IMR-90 (cell line): ENCODE measurements around the gene PPP2R2D. TPM values are rescaled to one million over a fixed set of nuclear protein-coding genes. Genes with fewer than 3 reads are reported as not detected.

ENCODE experiments used
- ATAC-seq: fragments of 200-7000 bp; cut with Tn5 transposase; 2 replicates; pipeline ENCODE4 v1.9.1; 2020; ENCODE audit warnings: low read depth, mild to moderate bottlenecking, moderate library complexity
- BruUV-seq: library from RNA; stranded (reverse); fragments of 400-500 nt; replicated peaks from 2 replicates; lab custom pipeline; 2021; lab: Mats Ljungman, UMichigan
- CTCF ChIA-PET: fragments of 300-600 bp; formaldehyde crosslinking; extraction: SDS; loops from one replicate; lab custom pipeline; 2021; ENCODE audit warnings: antibody characterized with exemption; lab: Yijun Ruan, JAX
- POLR2A ChIA-PET: fragments of 300-600 bp; sonication (Branson Sonifier 250); formaldehyde crosslinking; loops from one replicate; lab custom pipeline; 2022; ENCODE audit warnings: antibody characterized with exemption; ENCODE audit not compliant: unreplicated experiment; lab: Charles Lee
- DNase-seq: peaks from one replicate; pipeline ENCODE4 v3.0.0; 2013
- H2AFZ ChIP-seq: replicated peaks from 2 replicates; pipeline ENCODE3; 2013; ENCODE audit warnings: low read length, mild to moderate bottlenecking; ENCODE audit not compliant: poor library complexity
- H2AK5ac ChIP-seq: 2 replicates; pipeline ENCODE4 v1.6.1; 2013; ENCODE audit warnings: low read depth, low read length, inconsistent platforms
- H2AK9ac ChIP-seq: replicated peaks from 2 replicates; pipeline ENCODE3; 2013; ENCODE audit warnings: mild to moderate bottlenecking, low read depth, low read length, moderate library complexity; ENCODE audit not compliant: poor library complexity
- H2BK120ac ChIP-seq: 2 replicates; pipeline ENCODE4 v1.6.1; 2013; ENCODE audit warnings: low read depth, low read length, inconsistent platforms
- H2BK15ac ChIP-seq: 3 replicates; pipeline ENCODE4 v1.6.1; 2013; ENCODE audit warnings: low read depth, low read length, inconsistent platforms
- H2BK20ac ChIP-seq: 2 replicates; pipeline ENCODE4 v1.6.1; 2013; ENCODE audit warnings: low read depth, mild to moderate bottlenecking, inconsistent platforms, low read length, moderate library complexity
- H2BK5ac ChIP-seq: 2 replicates; pipeline ENCODE4 v1.6.1; 2013; ENCODE audit warnings: mild to moderate bottlenecking, low read depth, low read length, inconsistent platforms; ENCODE audit not compliant: poor library complexity, severe bottlenecking
- H3K14ac ChIP-seq: replicated peaks from 2 replicates; pipeline ENCODE4 v1.6.1; 2013; ENCODE audit warnings: low read depth, low read length, inconsistent platforms
- H3K18ac ChIP-seq: 2 replicates; pipeline ENCODE4 v1.6.1; 2013; ENCODE audit warnings: low read depth, low read length, control low read depth
- H3K23ac ChIP-seq: 2 replicates; pipeline ENCODE4 v1.6.1; 2013; ENCODE audit warnings: low read depth, low read length, inconsistent platforms
- H3K27ac ChIP-seq: 2 replicates; pipeline ENCODE4 v1.5.1; 2013; ENCODE audit warnings: mild to moderate bottlenecking, control low read depth, low read length; ENCODE audit not compliant: insufficient read depth
- H3K27me3 ChIP-seq: 2 replicates; pipeline ENCODE4 v1.6.1; 2013; ENCODE audit warnings: low read length; ENCODE audit not compliant: control insufficient read depth, insufficient read depth
- H3K36me3 ChIP-seq: 2 replicates; pipeline ENCODE4 v1.6.1; 2013; ENCODE audit warnings: low read length, mixed read lengths; ENCODE audit not compliant: control insufficient read depth, insufficient read depth
- H3K4ac ChIP-seq: 2 replicates; pipeline ENCODE4 v1.6.1; 2013; ENCODE audit warnings: low read depth, low read length, inconsistent platforms
- H3K4me1 ChIP-seq: 2 replicates; pipeline ENCODE4 v1.6.1; 2013; ENCODE audit warnings: low read length, mixed read lengths; ENCODE audit not compliant: control insufficient read depth, insufficient read depth
- H3K4me2 ChIP-seq: 2 replicates; pipeline ENCODE4 v1.6.1; 2013; ENCODE audit warnings: low read depth, mild to moderate bottlenecking, control low read depth, low read length, moderate library complexity
- H3K4me3 ChIP-seq: 2 replicates; pipeline ENCODE4 v1.5.1; 2013; ENCODE audit warnings: low read depth, mild to moderate bottlenecking, control low read depth, low read length, moderate library complexity; ENCODE audit not compliant: insufficient read depth
- H3K56ac ChIP-seq: 2 replicates; pipeline ENCODE4 v1.6.1; 2013; ENCODE audit warnings: low read length, inconsistent platforms; ENCODE audit not compliant: insufficient read depth; ENCODE audit errors: extremely low read depth
- H3K79me1 ChIP-seq, 2 experiments: 2 replicates each; pipeline ENCODE4 v1.6.1; 2013; ENCODE audit warnings: low read length in 2 of 2, inconsistent platforms in 1 of 2, low read depth in 1 of 2
- H3K9ac ChIP-seq: 2 replicates; pipeline ENCODE4 v1.6.1; 2013; ENCODE audit warnings: low read depth, low read length, control low read depth
- H3K9me1 ChIP-seq: 2 replicates; pipeline ENCODE4 v1.6.1; 2013; ENCODE audit warnings: low read length, inconsistent platforms; ENCODE audit not compliant: insufficient read depth
- H3K9me3 ChIP-seq: 2 replicates; pipeline ENCODE4 v1.6.1; 2013; ENCODE audit warnings: low read length; ENCODE audit not compliant: control insufficient read depth, insufficient read depth
- H4K20me1 ChIP-seq: 2 replicates; pipeline ENCODE4 v1.6.1; 2013; ENCODE audit warnings: low read length, inconsistent platforms; ENCODE audit not compliant: insufficient read depth
- H4K5ac ChIP-seq: 2 replicates; pipeline ENCODE4 v1.6.1; 2013; ENCODE audit warnings: mild to moderate bottlenecking, low read depth, low read length, control low read depth
- H4K8ac ChIP-seq, 2 experiments: 2 replicates each; pipeline ENCODE4 v1.6.1; 2013; ENCODE audit warnings: low read depth in 2 of 2, low read length in 2 of 2, control low read depth in 1 of 2, inconsistent platforms in 1 of 2
- H4K91ac ChIP-seq: 2 replicates; pipeline ENCODE4 v1.6.1; 2013; ENCODE audit warnings: low read depth, low read length, inconsistent platforms; ENCODE audit not compliant: insufficient read depth
- CEBPB ChIP-seq: IDR thresholded peaks from 2 replicates; pipeline ENCODE4 v1.6.1; 2012; ENCODE audit warnings: low read depth, low read length, improper control_type of control experiment
- RFX5 ChIP-seq: IDR thresholded peaks from 2 replicates; pipeline ENCODE4 v1.8.0; 2012; ENCODE audit warnings: low read depth, mild to moderate bottlenecking, low read length, moderate library complexity
- WGBS, 2 experiments: methylation state at CpG; one replicate each; pipeline versions ENCODE4 v1.1.5 to v1.1.7; 2013; ENCODE audit warnings: missing lambda C conversion rate in 2 of 2; ENCODE audit not compliant: insufficient read length in 1 of 2; ENCODE audit errors: extremely low coverage in 2 of 2; 5-methylcytosine and 5-hydroxymethylcytosine counted together
- dilution Hi-C: fragments of 300-500 bp; cut with HindIII; formaldehyde crosslinking; loops from one replicate; pipeline ENCODE4 v1.14.3; 2018; ENCODE audit warnings: low sequenced_read_pairs; ENCODE audit not compliant: unreplicated experiment
- in situ Hi-C: fragments of 300-500 bp; cut with MboI; formaldehyde crosslinking; loops from 3 replicates; pipeline ENCODE4 v1.14.3; 2019; ENCODE audit warnings: low sequenced_read_pairs, inconsistent platforms, mixed read lengths
- intact Hi-C: fragments of 100-400 bp; cut with micrococcal nuclease; formaldehyde crosslinking; loops from 2 replicates; pipeline ENCODE4 v1.10.0; 2022
- polyA plus RNA-seq, 3 experiments: library from polyadenylated mRNA; depleted of rRNA; stranded (reverse); fragments of >200 nt; gene quantifications; 2 replicates each; pipeline ENCODE4 v1.2.3, GENCODE V29; 2012; ENCODE audit warnings: low replicate concordance in 1 of 3
- total RNA-seq: library from RNA; depleted of rRNA; stranded (reverse); fragments of >200 nt; gene quantifications from 2 replicates; pipeline ENCODE4 v1.2.3, GENCODE V29; 2012

PPP2R2D gene
- total and polyA plus RNA-seq, 2 of the 4 experiments (the other 2 are of a cell fraction) = 22.8 to 23.8 TPM

- Histone ChIP-seq H3K27ac (no peak overlapping the region), H3K23ac (no peak overlapping the region), H3K4ac (no peak overlapping the region), H3K56ac (no peak overlapping the region), H3K9me1 (peaks cover 20% of the 10 kb centered on the region), H2BK5ac (no peak overlapping the region), H3K27me3 (no peaks in the 10 kb centered on the region), H4K20me1 (peaks cover 90% of the 10 kb centered on the region), H3K9me3 (no peaks in the 10 kb centered on the region), H3K4me3 (no peak overlapping the region), H3K4me1 (peaks cover 14% of the 10 kb centered on the region), H3K18ac (no peak overlapping the region), H2AK9ac (no peak overlapping the region), H3K4me2 (no peak overlapping the region), H2BK120ac (no peak overlapping the region), H3K79me1 (peaks cover 26 to 72% of the 10 kb centered on the region in 2 experiments), H4K5ac (no peak overlapping the region), H3K14ac (no peak overlapping the region), H3K36me3 (peaks cover 68% of the 10 kb centered on the region), H4K8ac (no peak overlapping the region), H2BK15ac (no peak overlapping the region), H2BK20ac (no peak overlapping the region), H2AK5ac (no peak overlapping the region), H4K91ac (no peak overlapping the region), H2AFZ (no peak overlapping the region), H3K9ac (no peak overlapping the region)
- ATAC-seq (no peak), DNase-seq (no peak)
- CTCF ChIA-PET = no interaction called here
- in situ Hi-C loops (no loop called here), dilution Hi-C loops (no loop called here), intact Hi-C loops (no loop called here)
- WGBS, 2 experiments = 100% methylated on average over 7 of the region's 18 CpGs; no CpG with 5 or more reads in 1 of the 2 experiments
- POLR2A ChIA-PET = no interaction called here
- TF ChIP-seq CEBPB (no peak), RFX5 (no peak)
- no TSS peak for BruUV-seq
These were observed 70.1 kb downstream of the PPP2R2D start for GRCh38 chr10:131970946-131971345.
